Liver (tissue), 9 donors: ENCODE data around the gene IL12RB1. TPM values are rescaled to one million over a fixed set of nuclear protein-coding genes. Genes with fewer than 3 reads are reported as not detected.

Experiments used
- DNase-seq: peaks from one replicate; pipeline ENCODE4 v3.0.0-alpha.2; 2017; ENCODE audit warnings: low spot score
- H3K27ac ChIP-seq, 2 donors: one replicate each; pipeline ENCODE4 v1.7.0; 2013; ENCODE audit warnings: inconsistent platforms in 2 of 2, low read length in 2 of 2, control low read depth in 1 of 2, low read depth in 1 of 2, mild to moderate bottlenecking in 1 of 2
- H3K27me3 ChIP-seq, 4 donors: one replicate each; pipeline versions ENCODE4 v1.6.1 to v1.7.0; 2013; ENCODE audit warnings: low read length in 3 of 4, inconsistent platforms in 1 of 4, mild to moderate bottlenecking in 1 of 4, moderate library complexity in 1 of 4; ENCODE audit not compliant: control insufficient read depth in 4 of 4, insufficient read depth in 4 of 4
- H3K36me3 ChIP-seq, 4 donors: one replicate each; pipeline versions ENCODE4 v1.6.1 to v1.7.0; 2013; ENCODE audit warnings: low read length in 3 of 4, mild to moderate bottlenecking in 3 of 4, low read depth in 1 of 4, moderate library complexity in 1 of 4; ENCODE audit not compliant: control insufficient read depth in 4 of 4, insufficient read depth in 3 of 4
- H3K4me1 ChIP-seq, 4 donors: one replicate each; pipeline versions ENCODE4 v1.6.1 to v1.7.0; 2013; ENCODE audit warnings: low read length in 3 of 4, mild to moderate bottlenecking in 3 of 4, moderate library complexity in 1 of 4; ENCODE audit not compliant: control insufficient read depth in 4 of 4, insufficient read depth in 4 of 4
- H3K4me3 ChIP-seq, 3 donors: one replicate each; pipeline versions ENCODE4 v1.6.1 to v1.7.0; 2013; ENCODE audit warnings: low read length in 3 of 3, control low read depth in 1 of 3, low read depth in 1 of 3, mild to moderate bottlenecking in 1 of 3
- H3K9ac ChIP-seq, 2 donors: one replicate each; pipeline ENCODE4 v1.7.0; 2013; ENCODE audit warnings: low read length in 2 of 2, mild to moderate bottlenecking in 2 of 2, moderate library complexity in 2 of 2, control low read depth in 1 of 2, low read depth in 1 of 2
- H3K9me3 ChIP-seq, 4 donors: one replicate each; pipeline versions ENCODE4 v1.6.1 to v1.7.0; 2013; ENCODE audit warnings: low read length in 3 of 4; ENCODE audit not compliant: control insufficient read depth in 4 of 4
- CTCF ChIP-seq: fragments of 150-350 bp; IDR thresholded peaks from 2 replicates; pipeline ENCODE4 v1.5.1; 2017; ENCODE audit warnings: improper control_type of control experiment, low read depth, low read length; ENCODE audit not compliant: missing input control
- FOXA1 ChIP-seq: IDR thresholded peaks from 2 replicates; pipeline ENCODE4 v1.6.1; 2016; ENCODE audit warnings: antibody characterized with exemption
- GABPA ChIP-seq, 2 donors: IDR thresholded peaks in 1 of 2; conservative IDR thresholded peaks in 1 of 2; 2 replicates each; pipeline ENCODE4 v1.6.1; 2016; ENCODE audit warnings: antibody characterized with exemption in 2 of 2, mild to moderate bottlenecking in 1 of 2, moderate library complexity in 1 of 2
- HNF4A ChIP-seq, 2 donors: conservative IDR thresholded peaks; 2 replicates each; pipeline ENCODE4 v1.6.1; 2016; ENCODE audit warnings: antibody characterized with exemption in 2 of 2, mild to moderate bottlenecking in 2 of 2
- JUND ChIP-seq, 2 donors: IDR thresholded peaks; 2 replicates each; pipeline ENCODE4 v1.6.1; 2016; ENCODE audit warnings: antibody characterized with exemption in 2 of 2
- MAX ChIP-seq: IDR thresholded peaks from 2 replicates; pipeline ENCODE4 v1.6.1; 2016; ENCODE audit warnings: antibody characterized with exemption
- NR2F2 ChIP-seq: IDR thresholded peaks from 2 replicates; pipeline ENCODE4 v1.6.1; 2016; ENCODE audit warnings: antibody characterized with exemption
- RAD21 ChIP-seq, 2 donors: IDR thresholded peaks; 2 replicates each; pipeline ENCODE4 v1.6.1; 2016; ENCODE audit warnings: antibody characterized with exemption in 2 of 2, mild to moderate bottlenecking in 2 of 2
- REST ChIP-seq: IDR thresholded peaks from 2 replicates; pipeline ENCODE4 v1.6.1; 2016; ENCODE audit warnings: antibody characterized with exemption, mild to moderate bottlenecking
- RXRA ChIP-seq, 2 donors: IDR thresholded peaks; 2 replicates each; pipeline ENCODE4 v1.6.1; 2017 to 2018; ENCODE audit warnings: antibody characterized with exemption in 2 of 2, mild to moderate bottlenecking in 1 of 2
- SP1 ChIP-seq: IDR thresholded peaks from 2 replicates; pipeline ENCODE4 v1.6.1; 2018; ENCODE audit warnings: antibody characterized with exemption, mild to moderate bottlenecking
- TAF1 ChIP-seq: conservative IDR thresholded peaks from 2 replicates; pipeline ENCODE4 v1.6.1; 2016; ENCODE audit warnings: antibody characterized with exemption, mild to moderate bottlenecking
- YY1 ChIP-seq: IDR thresholded peaks from 2 replicates; pipeline ENCODE4 v1.6.1; 2016; ENCODE audit warnings: antibody characterized with exemption, mild to moderate bottlenecking
- ZBTB33 ChIP-seq: IDR thresholded peaks from 2 replicates; pipeline ENCODE4 v1.6.1; 2016; ENCODE audit warnings: antibody characterized with exemption
- WGBS: extraction: QIAGEN DNeasy Blood & Tissue Kit; methylation state at CpG from one replicate; pipeline ENCODE4 v1.1.7; 2013; 5-methylcytosine and 5-hydroxymethylcytosine counted together
- polyA plus RNA-seq, 2 donors: library from polyadenylated mRNA; stranded (reverse) in 1 of 2; unstranded in 1 of 2; fragments of 200-250 nt in 1 of 2; fragments of >200 nt in 1 of 2; fragmentation: Nextera tagmentation in 1 of 2; extraction: Ambion mirVana in 1 of 2; gene quantifications; one replicate each; pipeline versions ENCODE4 v1.2.1 to v1.2.3, GENCODE V29; 2013 to 2015
- total RNA-seq, 2 donors: library from RNA; depleted of rRNA; stranded (reverse); fragments of >200 nt; gene quantifications; one replicate each; pipeline ENCODE4 v1.2.3, GENCODE V29; 2014
- donor health status: healthy.
- donor health status: healthy.
- donor health status: healthy.
- donor health status: healthy.
- donor health status: healthy.

The IL12RB1 gene
- total and polyA plus RNA-seq, 4 donors: 0.43 to 2.4 (median 1.1) TPM

GRCh38 chr19:18112989-18113478 is 26.3 kb upstream of the IL12RB1 start:
- Histone ChIP-seq H3K9me3 (no peaks in the 10 kb centered on the region), H3K9ac (no peak overlapping the region), H3K4me3 (no peak overlapping the region), H3K36me3 (peaks cover 0 to 3% (median 3%) of the 10 kb centered on the region in 4 donors), H3K27ac (no peak overlapping the region), H3K4me1 (peaks cover 14 to 57% (median 43%) of the 10 kb centered on the region in 4 donors), H3K27me3 (no peaks in the 10 kb centered on the region)
- TF ChIP-seq CTCF (peak; percentile 93), RAD21 (IDR thresholded peaks at IDR 0.05) (peak; percentile 94 to 96), SP1 (no peak), YY1 (peak; percentile 17), RXRA (IDR thresholded peaks at IDR 0.05) (peak in 1 of 2 donors; percentile 27), HNF4A (conservative IDR thresholded peaks at IDR 0.05) (peak in 1 of 2 donors; percentile 31), TAF1 (no peak)
- DNase-seq: peak; percentile 93
- 34% methylated on average over 9 of the region's 9 CpGs for WGBS

- DNase-seq: no peak
- Histone ChIP-seq H3K27ac (peak overlapping the region; percentile 42 to 92), H3K27me3 (no peaks in the 10 kb centered on the region), H3K4me3 (peak overlapping the region in 2 of 3 donors; percentile 44 to 87), H3K4me1 (peaks cover 12 to 45% (median 33%) of the 10 kb centered on the region in 4 donors), H3K9me3 (no peaks in the 10 kb centered on the region), H3K36me3 (peaks cover 0 to 3% (median 3%) of the 10 kb centered on the region in 4 donors), H3K9ac (peak overlapping the region in 1 of 2 donors; percentile 77)
- TF ChIP-seq FOXA1: no peak
- TF ChIP-seq RAD21 (IDR thresholded peaks at IDR 0.05): no peak
- TF ChIP-seq JUND (IDR thresholded peaks at IDR 0.05): no peak
- no peak for TF ChIP-seq REST
- TF ChIP-seq MAX: no peak
- TF ChIP-seq NR2F2: no peak
- TF ChIP-seq GABPA (IDR thresholded peaks at IDR 0.05 in 1 of 2, conservative IDR thresholded peaks at IDR 0.05 in 1 of 2): no peak
- TF ChIP-seq ZBTB33: no peak
- TF ChIP-seq SP1: no peak
- 39% methylated on average over 22 of the region's 22 CpGs for WGBS
Observed at GRCh38 chr19:18110609-18111232, 24.0 kb upstream of the IL12RB1 start.
